HG03060 (cell line): ENCODE measurements around the gene MAGI1.
"Not testable (repeated sequence)": the region's sequence is repeated elsewhere in the genome, so short reads cannot be mapped to it uniquely, and the experiment has no call there.

ENCODE experiments used
- ATAC-seq: cut with Tn5 transposase; IDR thresholded peaks from one replicate; pipeline ENCODE4 v1.9.1; 2021; ENCODE audit warnings: low read depth, moderate number of reproducible peaks; ENCODE audit not compliant: unreplicated experiment

The MAGI1 gene

GRCh38 chr3:65587650-65588439 lies 450.9 kb downstream of the MAGI1 start:
- no peak for ATAC-seq

GRCh38 chr3:65584913-65585312 lies 453.8 kb downstream of the MAGI1 start:
- no peak for ATAC-seq

- ATAC-seq: no peak
Observed at GRCh38 chr3:65584002-65584401, 454.7 kb downstream of the MAGI1 start.

- no peak for ATAC-seq
Observed at GRCh38 chr3:65583188-65583587, 455.5 kb downstream of the MAGI1 start.

GRCh38 chr3:65582012-65582717 lies 456.6 kb downstream of the MAGI1 start:
- ATAC-seq: no peak

GRCh38 chr3:65581313-65581712 lies 457.4 kb downstream of the MAGI1 start:
- no peak for ATAC-seq

- no peak for ATAC-seq
Observed at GRCh38 chr3:65578861-65579260, 459.9 kb downstream of the MAGI1 start.

GRCh38 chr3:65577843-65578430 lies 460.8 kb downstream of the MAGI1 start:
- no peak for ATAC-seq

GRCh38 chr3:65576966-65577365 lies 461.8 kb downstream of the MAGI1 start:
- ATAC-seq: no peak

- no peak for ATAC-seq
Observed at GRCh38 chr3:65576228-65576627, 462.5 kb downstream of the MAGI1 start.

- ATAC-seq: no peak
Observed at GRCh38 chr3:65575376-65575840, 463.3 kb downstream of the MAGI1 start.

GRCh38 chr3:65573548-65574116 lies 465.1 kb downstream of the MAGI1 start:
- ATAC-seq: no peak

GRCh38 chr3:65572175-65572777 lies 466.4 kb downstream of the MAGI1 start:
- ATAC-seq: no peak

GRCh38 chr3:65569845-65570405 lies 468.8 kb downstream of the MAGI1 start:
- no peak for ATAC-seq

- no peak for ATAC-seq
Observed at GRCh38 chr3:65569129-65569528, 469.6 kb downstream of the MAGI1 start.

- ATAC-seq: no peak
Observed at GRCh38 chr3:65568497-65568896, 470.2 kb downstream of the MAGI1 start.

GRCh38 chr3:65565744-65566143 lies 473.0 kb downstream of the MAGI1 start:
- ATAC-seq: not testable (repeated sequence)

- ATAC-seq: no peak
Observed at GRCh38 chr3:65564483-65564882, 474.2 kb downstream of the MAGI1 start.

- ATAC-seq: no peak
Observed at GRCh38 chr3:65563861-65564260, 474.9 kb downstream of the MAGI1 start.

GRCh38 chr3:65562447-65562846 lies 476.3 kb downstream of the MAGI1 start:
- no peak for ATAC-seq
